ENCODE measurements around the gene MS4A14.
"Not testable (repeated sequence)": the region's sequence is repeated elsewhere in the genome, so short reads cannot be mapped to it uniquely, and the experiment has no call there.

The MS4A14 gene

DNA sequence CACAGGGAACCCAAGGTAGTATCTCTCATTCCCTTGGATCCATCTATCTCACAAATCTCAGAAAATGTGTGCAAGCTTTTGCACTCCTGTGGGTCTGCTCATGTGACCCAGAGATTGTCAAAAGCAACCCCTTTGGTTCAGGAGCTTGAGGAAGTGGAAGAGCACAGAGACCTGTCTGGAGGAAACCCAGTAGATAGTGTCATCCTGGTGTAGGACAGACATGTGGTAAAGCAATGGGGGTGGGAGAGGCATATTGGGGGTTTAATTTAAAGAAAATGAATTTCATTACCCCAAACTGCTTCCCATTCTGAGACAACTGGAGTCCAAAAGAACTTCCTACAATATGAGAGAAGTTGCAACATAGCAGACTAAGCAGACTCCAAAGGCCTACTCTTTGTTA is 5.8 kb upstream of the MS4A14 start:
- no peak for DNase-seq (ENCODE audit: low read depth)

DNA sequence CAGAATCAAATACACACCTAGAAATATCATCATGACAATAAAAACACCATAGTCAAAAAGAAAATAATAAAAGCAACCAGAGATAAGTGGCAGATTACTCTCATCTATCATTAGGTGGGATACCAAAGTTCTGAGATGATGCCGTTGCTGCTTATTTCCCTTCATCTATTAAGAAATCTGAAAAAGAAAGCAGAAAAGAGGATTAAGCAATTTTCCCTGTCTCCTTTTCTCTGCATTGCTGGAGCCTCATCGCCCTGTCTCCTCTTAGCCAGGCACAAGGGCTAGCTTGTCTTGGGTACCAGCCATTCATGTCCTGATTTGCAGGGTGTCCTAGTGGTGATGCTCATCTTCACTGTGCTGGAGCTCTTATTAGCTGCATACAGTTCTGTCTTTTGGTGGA is 3.9 kb upstream of the MS4A14 start:
- no peak for DNase-seq (ENCODE audit: low read depth)

GRCh38 chr11:60393016-60393415 is 3.2 kb upstream of the MS4A14 start:
- no peak for DNase-seq (ENCODE audit: low read depth)

DNA sequence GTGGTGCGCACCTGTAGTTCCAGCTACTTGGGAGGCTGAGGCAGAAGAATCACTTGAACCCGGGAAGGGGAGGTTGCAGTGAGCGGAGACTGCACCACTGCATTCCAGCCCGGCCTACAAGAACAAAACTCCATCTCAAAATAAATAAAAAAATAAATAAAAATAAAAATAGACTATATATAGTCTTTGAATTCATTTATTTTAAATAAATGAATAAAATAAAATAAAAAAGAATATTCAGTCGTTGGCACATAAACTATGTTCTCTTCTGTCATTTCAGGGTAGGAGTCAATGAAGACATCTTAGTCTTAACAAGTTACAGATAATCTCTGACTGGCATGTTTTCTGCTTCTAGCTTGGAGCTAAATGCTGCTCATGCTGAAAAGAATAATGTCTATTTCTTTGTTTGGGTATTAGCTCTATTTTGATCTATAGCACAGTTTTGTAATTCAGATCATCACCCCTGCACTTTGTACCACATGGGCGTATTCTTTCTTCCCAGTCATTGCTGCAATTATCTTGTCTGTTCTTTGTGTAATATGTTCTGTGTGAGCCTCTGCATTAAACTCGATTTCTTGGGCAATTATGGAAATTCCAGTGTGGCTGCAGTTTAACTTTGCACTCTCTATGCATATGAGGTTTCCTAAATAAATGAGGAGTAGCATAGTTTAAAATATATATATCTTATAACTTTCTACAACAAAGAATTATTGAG is 1.4 kb upstream of the MS4A14 start:
- no peak for DNase-seq (ENCODE audit: low read depth)

DNA sequence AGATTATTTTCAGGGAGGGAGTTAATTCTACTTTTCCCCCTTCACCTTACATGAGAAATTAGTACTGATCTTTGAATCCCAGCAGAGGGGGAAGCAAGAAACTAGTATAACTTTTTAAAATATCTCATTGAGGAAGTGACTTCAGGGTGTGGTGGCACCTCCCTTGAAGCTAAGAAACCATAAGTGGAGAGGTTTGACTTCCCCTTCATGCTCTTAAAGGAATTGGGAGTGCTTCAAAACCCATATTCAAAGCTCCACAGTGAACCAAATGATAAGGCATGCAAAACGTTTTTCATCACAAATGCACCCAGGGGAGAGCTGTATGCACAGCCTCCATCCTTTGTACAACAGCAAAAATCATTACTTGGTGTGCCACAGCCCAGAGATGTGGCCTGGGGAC is 540 bp downstream of the MS4A14 start:
- DNase-seq (ENCODE audit: low read depth): no peak

- no peak for DNase-seq (ENCODE audit: low read depth)
These were observed 23.8 kb downstream of the MS4A14 start for GRCh38 chr11:60420015-60420414.

GRCh38 chr11:60422609-60423008 is 26.4 kb downstream of the MS4A14 start:
- no peak for DNase-seq (ENCODE audit: low read depth)

DNA sequence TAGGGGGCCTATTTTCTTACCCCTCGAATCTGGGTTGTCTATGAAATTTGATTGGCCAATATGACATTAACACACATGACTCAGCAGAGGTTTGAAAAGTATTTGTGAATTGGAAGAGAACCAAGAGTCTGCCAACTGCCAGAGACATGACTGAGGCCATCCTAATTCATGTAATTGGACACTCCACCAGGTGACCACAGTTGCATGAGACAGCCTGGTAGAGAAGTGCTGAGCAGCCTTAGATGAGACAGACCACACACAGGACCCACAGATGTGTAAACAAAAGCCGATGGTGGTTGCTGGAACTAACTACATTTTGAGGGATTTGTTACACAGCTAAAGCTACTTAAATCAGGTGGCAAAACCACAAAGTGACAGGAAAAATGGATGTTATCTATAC is 32.3 kb downstream of the MS4A14 start:
- no peak for DNase-seq (ENCODE audit: low read depth)

GRCh38 chr11:60429272-60429671 is 33.0 kb downstream of the MS4A14 start, which contains the start of gene MS4A5:
Gene MS4A5, plus strand, starts transcription at chr11:60429572. Its CDS starts 103 bp downstream, at chr11:60429675.
- DNase-seq (ENCODE audit: low read depth): no peak

DNA sequence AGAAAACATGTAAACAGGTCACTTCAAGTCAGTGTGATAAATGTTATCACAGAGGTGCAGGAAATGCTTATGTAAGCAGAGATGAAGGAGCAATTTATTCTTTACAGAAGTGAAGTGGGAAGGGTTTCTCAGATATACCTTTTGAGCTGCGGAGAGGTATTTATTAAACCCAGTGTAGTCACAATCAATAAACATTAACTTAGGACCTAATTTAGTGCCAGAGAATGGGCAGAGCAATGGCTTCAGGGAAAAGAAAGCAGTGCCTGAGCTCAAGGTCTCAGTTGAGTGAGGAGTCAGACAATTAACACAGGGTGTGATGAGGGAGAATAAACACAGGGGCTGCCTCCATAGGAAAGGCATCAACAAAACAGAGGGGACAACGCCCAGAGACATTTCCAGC is 35.0 kb downstream of the MS4A14 start:
- no peak for DNase-seq (ENCODE audit: low read depth)

- no peak for DNase-seq (ENCODE audit: low read depth)
These were observed 37.1 kb downstream of the MS4A14 start for GRCh38 chr11:60433401-60433800.

GRCh38 chr11:60447070-60447469 is 50.8 kb downstream of the MS4A14 start:
- no peak for DNase-seq (ENCODE audit: low read depth)

GRCh38 chr11:60447846-60448245 is 51.6 kb downstream of the MS4A14 start:
- no peak for DNase-seq (ENCODE audit: low read depth)

DNA sequence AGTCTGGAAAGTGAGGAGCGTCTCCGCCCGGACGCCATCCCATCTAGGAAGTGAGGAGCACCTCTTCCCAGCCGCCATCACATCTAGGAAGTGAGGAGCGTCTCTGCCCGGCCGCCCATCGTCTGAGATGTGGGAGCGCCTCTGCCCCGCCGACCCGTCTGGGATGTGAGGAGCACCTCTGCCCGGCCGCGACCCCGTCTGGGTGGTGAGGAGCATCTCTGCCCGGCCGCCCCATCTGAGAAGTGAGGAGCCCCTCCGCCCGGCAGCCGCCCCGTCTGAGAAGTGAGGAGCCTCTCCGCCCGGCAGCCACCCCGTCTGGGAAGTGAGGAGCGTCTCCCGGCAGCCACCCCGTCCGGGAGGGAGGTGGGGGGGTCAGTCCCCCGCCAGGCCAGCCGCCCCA is 54.9 kb downstream of the MS4A14 start:
- not testable (repeated sequence) for DNase-seq (ENCODE audit: low read depth)

- no peak for DNase-seq (ENCODE audit: low read depth)
These were observed 58.0 kb downstream of the MS4A14 start for GRCh38 chr11:60454212-60454611.

DNA sequence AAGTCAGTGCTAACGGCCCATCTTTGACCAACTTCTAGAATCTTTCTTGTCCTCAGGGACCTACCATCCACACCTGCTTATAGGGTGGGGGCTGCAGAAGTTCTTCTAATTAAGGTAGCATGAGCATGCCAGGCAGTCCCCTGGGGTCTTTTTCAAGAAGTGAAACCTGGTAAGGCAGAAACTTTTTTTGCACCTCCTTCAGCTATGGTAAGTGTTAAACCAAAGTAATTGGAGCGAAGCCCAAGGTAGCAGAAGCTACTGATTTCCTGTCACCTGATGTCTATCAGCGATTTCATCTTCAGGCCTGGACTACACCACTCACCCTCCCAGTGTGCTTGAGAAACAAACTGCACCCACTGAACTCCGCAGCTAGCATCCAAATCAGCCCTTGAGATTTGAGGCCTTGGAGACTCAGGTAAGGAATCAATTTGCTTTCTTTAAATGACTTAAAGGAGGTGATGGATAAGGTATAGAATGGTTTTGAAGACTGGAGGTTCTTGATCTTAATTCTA is 59.3 kb downstream of the MS4A14 start, which contains the start of gene MS4A1:
Gene MS4A1, plus strand, starts transcription at position 317 of the 512 bp plus-strand sequence. CDS start 6,528 bp downstream, outside the sequence.
- DNase-seq (ENCODE audit: low read depth): no peak

- no peak for DNase-seq (ENCODE audit: low read depth)
These were observed 61.3 kb downstream of the MS4A14 start for GRCh38 chr11:60457576-60457975.

DNA sequence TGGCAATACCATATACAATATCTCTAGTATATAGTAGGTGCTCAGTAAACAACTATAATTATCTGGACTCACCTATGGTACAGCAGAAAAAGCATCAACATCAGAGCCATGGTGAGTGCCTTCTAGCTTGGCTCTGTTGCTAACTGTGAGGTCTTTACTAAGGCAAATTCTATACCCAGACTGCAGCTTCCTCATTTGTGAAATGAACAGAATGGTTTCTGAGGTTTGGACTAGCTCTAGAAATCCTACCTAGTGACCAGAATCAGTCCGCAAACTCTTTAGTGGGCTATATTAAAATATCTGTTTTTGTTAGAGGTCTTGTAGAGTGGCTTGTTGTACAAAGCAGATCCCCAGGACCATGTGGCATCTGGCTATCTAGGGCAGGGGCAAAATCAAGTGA is 63.1 kb downstream of the MS4A14 start:
- no peak for DNase-seq (ENCODE audit: low read depth)

Measured in activated gamma-delta T cell treated with anti-CD3 and anti-CD28 coated beads, Interleukin-2, amount 50 U/mL, for 16 hours (primary cell).